Mononuclear cell (primary cell): ENCODE results near the gene DNAH1. TPM values are rescaled to one million over a fixed set of nuclear protein-coding genes. Genes with fewer than 3 reads are reported as not detected.
"Not testable (repeated sequence)": the region's sequence is repeated elsewhere in the genome, so short reads cannot be mapped to it uniquely, and the experiment has no call there.

Experiments used
- H3K27me3 ChIP-seq: 2 replicates; pipeline ENCODE4 v1.6.0; 2011; ENCODE audit warnings: low read length, control low read depth; ENCODE audit not compliant: insufficient read depth
- H3K4me1 ChIP-seq: 2 replicates; pipeline ENCODE4 v1.5.1; 2011; ENCODE audit warnings: mild to moderate bottlenecking, low read length, control low read depth; ENCODE audit not compliant: insufficient read depth
- H3K4me3 ChIP-seq: 2 replicates; pipeline ENCODE4 v1.5.1; 2011; ENCODE audit warnings: mild to moderate bottlenecking, low read length, moderate library complexity
- H3K9me3 ChIP-seq: 2 replicates; pipeline ENCODE4 v1.5.1; 2011; ENCODE audit warnings: low read depth, mild to moderate bottlenecking, control low read depth, low read length
- total RNA-seq: library from RNA; depleted of rRNA; stranded (reverse); fragments of >200 nt; gene quantifications from one replicate; pipeline ENCODE4 v1.2.3, GENCODE V29; 2012

DNAH1 gene
- 20.9 TPM for total RNA-seq

DNA sequence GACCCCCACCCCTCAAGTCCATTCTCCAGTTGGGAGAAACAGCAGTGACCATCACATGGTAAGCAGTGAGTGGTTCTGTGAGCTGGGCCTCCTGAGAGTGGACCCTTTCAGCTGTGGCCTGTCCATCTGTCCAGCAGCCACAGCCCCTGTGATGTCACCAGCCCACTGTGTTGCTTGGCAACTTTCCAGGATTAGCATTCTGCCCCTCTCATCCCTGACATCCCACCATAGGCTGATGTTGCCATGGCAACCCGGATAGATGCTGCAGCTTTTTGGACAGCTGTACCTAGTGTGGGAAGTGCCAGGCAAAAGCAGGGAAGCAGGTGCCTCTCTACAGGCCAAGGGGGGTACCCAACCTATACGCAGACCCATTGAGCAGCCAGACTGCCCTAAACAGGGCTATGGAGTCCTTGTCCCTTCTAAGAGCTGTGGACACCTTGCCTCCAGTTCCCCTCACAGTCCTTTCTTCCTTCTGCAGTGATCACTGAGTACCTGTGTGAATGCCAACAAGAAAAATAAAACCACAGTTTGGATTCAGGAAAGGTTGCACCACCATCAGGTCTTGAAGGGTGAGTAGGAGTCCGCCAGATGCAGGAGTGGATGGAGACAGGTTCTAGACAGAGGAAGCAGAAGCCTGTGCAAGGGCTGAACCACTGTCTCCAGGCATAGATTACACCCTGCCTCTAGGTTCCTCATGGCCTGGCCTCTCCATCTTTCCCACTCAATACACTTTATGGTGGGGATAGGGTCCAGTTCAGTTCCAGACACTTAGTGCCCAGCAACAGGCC, at the start of gene DNAH1:
Gene DNAH1, plus strand, starts transcription at position 343 of the 788 bp plus-strand sequence. CDS start 6,124 bp downstream, outside the sequence.
- H3K27me3 ChIP-seq = no peaks in the 10 kb centered on the region
- no peaks in the 10 kb centered on the region for H3K9me3 ChIP-seq
- no peak within 1 kb of the TSS for H3K4me3 ChIP-seq
- H3K4me1 ChIP-seq = peaks cover 47% of the 10 kb centered on the region

DNA sequence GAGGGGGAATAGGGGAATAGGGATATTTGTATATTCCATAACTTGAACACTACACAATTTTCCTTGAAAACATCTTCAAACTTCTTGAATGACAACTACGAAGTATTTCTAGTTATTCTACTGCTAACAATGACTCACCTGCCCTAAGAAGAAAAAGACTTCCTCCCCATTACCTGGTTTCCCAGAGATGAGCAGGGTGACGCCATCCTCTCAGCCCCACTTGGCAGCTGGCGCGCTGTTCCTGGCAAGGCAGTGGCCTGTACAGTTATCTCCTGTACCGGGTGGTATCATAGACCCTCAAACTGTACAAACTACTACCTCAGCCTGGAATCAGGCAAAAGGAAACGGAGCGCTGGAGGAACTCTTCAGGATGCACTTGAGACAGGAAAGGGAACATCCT, 48.1 kb upstream of the DNAH1 start:
- no peaks in the 10 kb centered on the region for H3K9me3 ChIP-seq
- H3K4me1 ChIP-seq = peaks cover 66% of the 10 kb centered on the region
- H3K4me3 ChIP-seq = no peak overlapping the region
- H3K27me3 ChIP-seq = no peaks in the 10 kb centered on the region

DNA sequence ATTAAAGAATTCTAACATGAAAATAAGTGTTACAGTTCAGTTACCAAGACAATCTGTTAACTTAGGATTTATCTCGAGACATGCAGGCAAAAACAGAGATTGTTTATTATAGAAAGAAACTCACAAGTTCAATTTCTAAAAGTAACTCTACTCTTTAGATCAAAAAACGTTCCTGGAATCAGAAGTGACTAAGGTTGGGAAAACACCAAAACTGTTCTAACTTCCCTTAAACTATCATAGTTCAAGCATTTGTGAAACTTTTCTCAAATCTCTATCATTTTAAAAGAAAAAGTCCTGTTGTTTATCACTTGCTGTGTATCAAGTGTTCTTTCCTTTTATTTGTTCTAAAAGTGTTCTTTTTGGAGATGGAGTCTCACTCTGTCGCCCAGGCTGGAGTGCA, 46.3 kb upstream of the DNAH1 start:
- Histone ChIP-seq H3K4me1 (peaks cover 72% of the 10 kb centered on the region), H3K4me3 (no peak overlapping the region), H3K9me3 (no peaks in the 10 kb centered on the region), H3K27me3 (no peaks in the 10 kb centered on the region)

DNA sequence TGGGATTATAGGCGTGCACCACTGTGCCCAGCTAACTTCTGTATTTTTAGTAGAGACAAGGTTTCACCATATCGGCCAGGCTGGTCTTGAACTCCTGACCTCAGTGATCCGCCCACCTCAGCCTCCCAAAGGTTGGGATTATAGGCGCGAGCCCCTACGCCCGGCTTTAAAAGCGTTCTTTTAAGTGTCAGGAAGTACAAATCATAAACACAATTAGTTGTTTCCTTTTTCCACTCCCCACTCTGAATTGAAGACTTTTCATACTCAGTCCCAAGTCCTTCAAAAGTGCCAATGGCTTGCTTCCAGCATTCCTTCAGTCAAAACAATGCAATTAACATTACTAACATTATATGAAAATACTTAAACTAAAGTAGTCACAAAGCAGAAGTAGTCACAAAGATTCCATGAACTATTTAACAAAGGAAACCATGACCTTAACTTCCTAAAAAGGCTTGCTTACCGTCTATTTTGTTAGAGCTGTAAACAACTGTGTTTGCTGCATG, 45.8 kb upstream of the DNAH1 start:
- H3K4me1 ChIP-seq = peaks cover 73% of the 10 kb centered on the region
- no peak overlapping the region for H3K4me3 ChIP-seq
- no peaks in the 10 kb centered on the region for H3K9me3 ChIP-seq
- H3K27me3 ChIP-seq = no peaks in the 10 kb centered on the region

DNA sequence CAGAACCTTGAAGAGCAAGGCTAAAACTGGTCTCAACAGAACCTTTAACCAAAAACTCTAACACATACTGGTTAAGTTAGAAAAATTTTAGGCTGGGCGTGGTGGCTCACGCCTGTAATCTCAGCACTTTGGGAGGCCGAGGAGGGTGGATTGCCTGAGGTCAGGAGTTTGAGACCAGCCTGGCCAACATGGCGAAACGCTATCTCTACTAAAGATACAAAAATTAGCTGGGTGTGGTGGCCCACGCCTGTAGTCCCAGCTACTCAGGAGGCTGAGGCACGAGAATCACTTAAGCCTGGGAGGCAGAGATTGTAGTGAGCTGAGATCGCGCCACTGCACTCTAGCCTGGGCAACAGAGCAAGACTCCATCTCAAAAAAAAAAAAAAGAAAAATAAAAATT, 43.9 kb upstream of the DNAH1 start:
- H3K4me3 ChIP-seq = not testable (repeated sequence)

DNA sequence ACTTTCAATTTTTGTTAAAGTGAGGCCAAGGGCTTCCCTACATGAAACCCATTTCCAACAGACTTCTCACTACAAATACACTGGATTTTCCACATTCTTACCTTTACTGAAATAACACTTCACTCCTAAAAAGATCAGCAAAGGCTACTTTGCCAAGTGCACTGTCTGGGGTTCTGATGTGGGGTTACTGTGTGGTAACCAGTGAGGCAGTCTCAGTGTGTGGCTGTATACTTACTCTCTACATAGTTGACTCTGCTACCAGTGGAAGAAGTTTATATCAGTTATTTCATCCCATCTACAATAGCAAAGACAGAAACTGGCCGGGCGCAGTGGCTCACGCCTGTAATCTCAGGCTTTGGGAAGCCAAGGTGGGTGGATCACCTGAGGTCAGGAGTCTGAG, 43.3 kb upstream of the DNAH1 start:
- H3K4me1 ChIP-seq = peaks cover 94% of the 10 kb centered on the region
- no peaks in the 10 kb centered on the region for H3K9me3 ChIP-seq
- no peaks in the 10 kb centered on the region for H3K27me3 ChIP-seq
- H3K4me3 ChIP-seq = no peak overlapping the region

More for the DNA sequence above, 43.9 kb upstream of the DNAH1 start:
- not testable (repeated sequence) for H3K27me3 ChIP-seq, H3K9me3 ChIP-seq
- peaks cover 92% of the 10 kb centered on the region for H3K4me1 ChIP-seq

DNA sequence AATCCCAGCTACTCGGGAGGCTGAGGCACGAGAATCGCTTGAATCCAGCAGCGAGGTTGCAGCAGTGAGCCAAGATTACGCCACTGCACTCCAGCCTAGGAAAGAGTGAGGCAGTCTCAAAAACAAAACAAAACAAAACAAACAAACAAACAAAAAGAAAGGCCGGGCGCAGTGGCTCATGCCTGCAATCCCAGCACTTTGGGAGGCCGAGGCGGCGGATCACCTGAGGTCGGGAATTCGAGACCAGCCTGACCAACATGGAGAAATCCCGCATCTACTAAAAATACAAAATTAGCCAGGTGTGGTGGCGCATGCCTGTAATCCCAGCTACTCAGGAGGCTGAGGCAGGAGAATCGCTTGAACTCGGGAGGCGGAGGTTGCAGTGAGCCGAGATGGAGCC, 41.3 kb upstream of the DNAH1 start:
- H3K4me1 ChIP-seq = peaks cover 86% of the 10 kb centered on the region
- H3K4me3 ChIP-seq, H3K27me3 ChIP-seq, H3K9me3 ChIP-seq: not testable (repeated sequence)

DNA sequence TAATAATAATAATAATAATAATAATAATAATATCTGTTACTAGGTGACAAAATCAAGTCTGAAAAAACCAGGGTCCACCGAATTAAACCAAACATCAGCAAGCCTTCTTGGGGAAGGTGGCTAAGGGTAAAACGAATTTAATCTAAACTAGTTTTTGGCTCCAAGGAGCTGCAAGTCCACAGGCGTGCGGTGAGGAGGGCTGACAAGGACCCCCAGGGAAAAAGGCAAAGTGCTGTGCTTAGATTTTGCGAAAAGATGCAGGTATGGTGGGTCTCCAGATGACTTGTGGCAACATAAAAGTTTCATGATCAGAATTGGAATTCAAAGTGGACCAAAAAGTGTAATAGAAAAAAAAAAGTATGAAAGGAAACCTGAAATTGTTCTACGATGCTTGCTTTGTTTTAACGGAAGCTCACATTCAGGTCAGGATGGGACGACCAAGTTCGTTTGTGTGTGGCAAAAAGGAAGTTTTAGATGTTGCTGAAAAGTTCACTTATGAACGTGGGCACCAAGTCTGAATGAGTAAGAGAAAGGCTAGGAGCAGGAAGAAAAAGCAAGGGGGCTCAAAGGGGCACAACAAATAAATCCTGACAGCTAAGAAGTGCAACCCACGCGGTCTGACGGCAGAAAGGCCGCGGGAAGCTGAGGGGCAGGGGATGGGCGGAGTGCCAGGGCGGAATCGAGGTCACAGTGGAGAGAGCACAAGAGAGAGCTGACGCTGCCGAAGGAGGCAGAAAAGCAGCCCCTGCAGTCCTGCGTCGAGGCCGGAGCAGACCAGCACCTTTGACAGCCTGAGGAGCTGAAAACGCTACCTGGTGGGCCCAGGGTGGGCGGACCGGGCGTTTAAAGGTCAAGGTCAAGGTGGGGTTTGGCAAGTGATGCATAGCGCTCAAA, 38.8 kb upstream of the DNAH1 start:
- peak overlapping the region; percentile 96 for H3K4me3 ChIP-seq
- H3K27me3 ChIP-seq = no peaks in the 10 kb centered on the region

DNA sequence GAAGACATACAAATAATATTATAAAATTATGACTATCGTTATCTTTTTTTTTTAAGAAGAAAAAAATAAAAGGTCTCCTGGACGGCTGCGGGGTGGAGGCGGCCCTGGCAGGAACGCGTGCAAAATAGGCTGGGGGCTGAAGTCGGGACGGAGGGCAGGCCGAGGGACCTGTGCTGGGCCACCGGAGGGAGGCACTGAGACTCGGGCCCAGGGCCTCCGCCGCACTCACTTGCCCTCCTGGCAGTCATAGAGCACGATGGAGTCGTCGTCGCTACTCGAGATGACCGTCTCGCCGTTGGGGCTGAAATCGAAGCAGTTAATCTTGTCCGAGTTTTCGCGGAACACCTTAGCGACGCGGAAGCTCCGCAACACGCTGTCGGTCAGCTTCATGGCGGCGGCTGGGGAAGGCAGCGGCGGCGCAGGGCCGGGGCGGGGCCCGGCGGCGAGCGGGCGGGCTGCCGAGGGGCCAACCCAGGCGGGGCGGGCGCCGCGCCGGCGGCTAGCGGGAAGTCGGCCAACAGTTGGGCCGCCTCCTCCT, 38.1 kb upstream of the DNAH1 start:
- H3K27me3 ChIP-seq = no peaks in the 10 kb centered on the region
- no peaks in the 10 kb centered on the region for H3K9me3 ChIP-seq
- H3K4me3 ChIP-seq = peak overlapping the region; percentile 96
- H3K4me1 ChIP-seq = peaks cover 82% of the 10 kb centered on the region

More for the DNA sequence above, 38.8 kb upstream of the DNAH1 start:
- Histone ChIP-seq H3K9me3 (no peaks in the 10 kb centered on the region), H3K4me1 (peaks cover 80% of the 10 kb centered on the region)

DNA sequence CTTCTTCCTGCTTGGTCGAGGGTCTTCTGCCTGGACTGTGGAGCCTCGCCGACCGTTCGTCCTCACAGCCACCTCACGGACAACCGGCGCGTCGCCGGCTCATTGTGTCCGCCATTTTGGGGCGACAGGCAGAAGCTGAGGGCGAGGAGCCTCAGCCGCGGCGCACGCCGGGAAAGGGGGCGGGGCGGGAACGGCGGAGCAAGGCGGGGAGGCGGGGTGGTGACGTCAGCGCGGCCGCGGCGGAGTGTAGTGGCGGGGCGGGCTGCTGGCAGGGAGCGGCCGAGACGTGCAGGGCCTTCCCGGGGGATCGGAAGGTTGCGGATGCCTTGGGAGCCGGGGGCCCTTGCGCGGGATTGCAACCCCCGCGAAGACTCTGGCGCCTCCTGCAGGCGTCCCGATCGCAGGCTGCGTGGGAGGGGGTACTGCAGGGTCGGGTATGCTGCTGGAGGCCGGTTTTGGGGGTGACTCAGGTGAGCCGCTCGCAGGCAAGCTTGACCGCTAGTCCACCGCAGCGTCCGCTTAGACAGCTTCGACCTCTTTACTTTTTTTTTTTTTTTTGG, 37.5 kb upstream of the DNAH1 start, which contains the start of gene WDR82:
Gene WDR82, minus strand, starts transcription at position 140 of the 560 bp plus-strand sequence. CDS start 288 bp downstream, outside the sequence.
- peaks cover 81% of the 10 kb centered on the region for H3K4me1 ChIP-seq
- no peaks in the 10 kb centered on the region for H3K27me3 ChIP-seq
- H3K4me3 ChIP-seq = peak within 1 kb of the TSS; percentile 96
- no peaks in the 10 kb centered on the region for H3K9me3 ChIP-seq

DNA sequence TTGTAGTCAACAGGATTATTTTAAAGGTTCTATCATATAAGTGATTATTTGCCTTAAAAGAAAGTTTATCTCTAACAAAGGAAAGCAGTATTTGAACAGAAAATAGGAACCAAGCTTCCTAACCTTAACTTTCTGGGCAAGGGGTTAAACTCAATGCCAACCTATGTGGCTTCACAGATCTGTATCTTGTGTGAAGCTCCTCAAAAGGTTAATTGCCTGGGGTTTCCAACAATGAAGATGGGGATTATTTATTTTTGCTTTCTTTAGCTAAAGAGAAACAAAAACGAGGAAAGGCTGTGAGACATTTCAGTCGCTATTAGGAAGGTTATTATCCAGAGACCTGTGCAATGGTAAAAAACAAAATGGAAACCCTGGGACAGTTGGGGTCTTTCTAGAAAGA, 36.5 kb upstream of the DNAH1 start:
- H3K4me3 ChIP-seq = no peak overlapping the region
- H3K9me3 ChIP-seq = no peaks in the 10 kb centered on the region
- H3K27me3 ChIP-seq = no peaks in the 10 kb centered on the region
- peaks cover 71% of the 10 kb centered on the region for H3K4me1 ChIP-seq

DNA sequence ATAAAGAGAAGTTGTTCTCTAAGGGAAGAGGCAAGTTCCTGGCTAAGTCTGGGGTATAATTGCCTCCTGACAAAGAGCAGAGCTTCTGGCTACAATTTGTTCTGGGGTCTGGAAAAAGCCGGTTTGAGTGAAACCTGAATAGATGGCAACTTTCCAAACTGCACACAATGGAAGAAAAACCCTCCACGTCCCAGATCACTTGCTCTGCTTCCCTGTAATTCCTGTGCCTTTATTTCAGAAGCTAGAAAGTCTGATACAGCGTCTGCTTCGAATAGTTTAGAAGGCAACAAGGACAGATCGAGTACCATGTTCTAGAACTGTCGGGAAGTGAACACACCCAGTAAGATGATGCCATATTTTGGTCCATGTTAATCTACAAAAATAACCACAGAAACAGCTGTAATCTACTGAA, 36.1 kb upstream of the DNAH1 start:
- peaks cover 67% of the 10 kb centered on the region for H3K4me1 ChIP-seq
- no peak overlapping the region for H3K4me3 ChIP-seq
- H3K27me3 ChIP-seq = no peaks in the 10 kb centered on the region
- H3K9me3 ChIP-seq = no peaks in the 10 kb centered on the region

DNA sequence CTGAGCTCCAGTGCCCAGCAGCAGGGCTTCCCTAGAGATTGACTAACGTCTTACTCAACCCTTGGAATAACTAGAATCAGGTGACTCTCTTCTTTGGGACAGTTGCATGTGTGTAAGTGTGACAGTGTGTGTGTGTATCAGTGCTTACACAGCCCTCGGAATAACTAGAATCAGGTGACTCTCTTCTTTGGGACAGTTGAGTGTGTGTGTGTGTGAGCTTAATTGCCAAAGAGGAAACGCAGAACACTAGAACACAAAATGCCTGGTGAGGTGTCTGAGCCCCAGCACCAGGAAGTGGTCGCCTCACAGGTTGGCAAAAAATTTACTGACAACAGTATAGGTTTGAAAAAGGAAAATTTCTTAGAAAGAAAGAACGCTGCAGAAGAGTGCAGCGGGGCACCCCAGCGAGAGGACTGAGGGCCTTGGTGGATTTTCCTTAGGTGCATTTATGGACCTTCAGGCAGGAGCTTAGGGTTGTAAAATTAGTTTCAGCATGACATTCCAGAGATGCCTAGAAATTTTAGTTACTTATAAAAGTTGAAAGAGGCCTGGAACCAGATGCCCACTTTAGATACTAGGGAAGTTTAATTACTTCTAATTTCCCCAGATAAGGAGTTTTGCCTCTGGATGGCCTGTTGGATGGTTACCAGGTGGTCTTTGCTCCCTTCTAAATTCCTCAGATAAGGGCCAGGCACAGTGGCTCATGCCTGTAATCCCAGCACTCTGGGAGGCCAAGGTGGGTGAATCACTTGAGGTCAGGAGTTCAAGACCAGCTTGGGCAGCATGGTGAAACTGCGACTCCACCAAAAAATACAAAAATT, 33.9 kb upstream of the DNAH1 start:
- H3K4me3 ChIP-seq = no peak overlapping the region
- no peaks in the 10 kb centered on the region for H3K27me3 ChIP-seq
- H3K4me1 ChIP-seq = peaks cover 52% of the 10 kb centered on the region
- H3K9me3 ChIP-seq = no peaks in the 10 kb centered on the region

DNA sequence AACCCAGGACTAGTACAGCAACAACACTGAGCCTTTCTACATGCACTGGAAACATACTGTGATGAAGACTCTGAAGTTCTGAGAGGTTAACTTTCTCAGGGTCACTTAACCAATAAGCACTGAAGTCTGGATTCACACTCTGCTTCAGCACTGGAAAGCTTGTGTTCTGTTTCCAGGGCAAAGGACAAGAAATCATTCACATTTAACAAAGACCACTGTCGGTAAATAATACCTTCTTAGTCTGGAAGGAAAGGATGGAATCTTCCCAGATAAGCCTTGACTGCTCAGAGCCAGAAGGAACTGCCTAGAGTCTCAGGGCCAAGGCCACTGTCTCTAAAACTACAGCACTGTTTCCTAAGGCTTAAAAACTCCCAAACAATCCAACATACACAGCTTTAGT, 32.8 kb upstream of the DNAH1 start:
- Histone ChIP-seq H3K27me3 (no peaks in the 10 kb centered on the region), H3K9me3 (no peaks in the 10 kb centered on the region), H3K4me1 (peaks cover 51% of the 10 kb centered on the region), H3K4me3 (no peak overlapping the region)
